Body of pancreas (tissue), 4 donors: ENCODE results near the gene ADCY7. TPM values are rescaled to one million over a fixed set of nuclear protein-coding genes. Genes with fewer than 3 reads are reported as not detected.

Source experiments
- ATAC-seq: fragments of 150-250 bp; one replicate; pipeline ENCODE4 v1.9.1; 2016
- DNase-seq, 4 donors: peaks; one replicate each; pipeline ENCODE4 v3.0.0-alpha.2; 2019
- H3K27ac ChIP-seq, 4 donors: fragments of 200-600 bp; sonication (generic); 1 replicate in 3 of 4; 2 replicates in 1 of 4; pipeline versions ENCODE4 v1.5.1 to v1.6.1; 2016 to 2019; ENCODE audit warnings: mild to moderate bottlenecking in 1 of 4, mixed read lengths in 1 of 4, moderate library complexity in 1 of 4
- H3K27me3 ChIP-seq, 2 donors: fragments of 200-600 bp; sonication (generic); one replicate each; pipeline ENCODE4 v1.6.0; 2016; ENCODE audit warnings: mild to moderate bottlenecking in 1 of 2
- H3K36me3 ChIP-seq, 2 donors: fragments of 200-600 bp; sonication (generic); replicated peaks in 1 of 2; 2 replicates each; pipeline ENCODE4 v1.5.1; 2016; ENCODE audit warnings: low read depth in 2 of 2; ENCODE audit not compliant: insufficient read depth in 1 of 2
- H3K4me1 ChIP-seq: fragments of 200-600 bp; sonication (generic); one replicate; pipeline ENCODE4 v1.6.0; 2016
- H3K4me3 ChIP-seq, 2 donors: fragments of 200-600 bp; sonication (generic); 1 replicate in 1 of 2; 2 replicates in 1 of 2; pipeline ENCODE4 v1.5.1; 2016 to 2019
- H3K9me3 ChIP-seq, 3 donors: fragments of 200-600 bp; sonication (generic); 1 replicate in 2 of 3; 2 replicates in 1 of 3; pipeline ENCODE4 v1.5.1; 2016
- CTCF ChIP-seq, 7 experiments: fragments of 450-650 bp in 4 of 7; fragments of 200-600 bp in 3 of 7; sonication (generic) in 3 of 7; IDR thresholded peaks; one replicate each; pipeline ENCODE4 v1.5.1; 2016 to 2019; ENCODE audit warnings: antibody characterized with exemption in 7 of 7
- POLR2A ChIP-seq, 3 donors: fragments of 450-650 bp; IDR thresholded peaks; one replicate each; pipeline ENCODE4 v1.6.1; 2016; ENCODE audit warnings: antibody characterized with exemption in 3 of 3, mild to moderate bottlenecking in 2 of 3
- WGBS, 2 donors: methylation state at CpG; one replicate each; pipeline ENCODE4 v1.1.5; 2017; 5-methylcytosine and 5-hydroxymethylcytosine counted together
- intact Hi-C: fragments of 100-400 bp; cut with DNase I; formaldehyde crosslinking; loops from one replicate; pipeline ENCODE4 v1.15.1; 2023
- total RNA-seq, 2 donors: library from RNA; depleted of rRNA; stranded (reverse); fragments of >200 nt; gene quantifications; one replicate each; pipeline ENCODE4 v1.1.0, GENCODE V29; 2016

ADCY7 gene
- total RNA-seq, 2 donors from 2014 or later = 4.9 to 8.6 TPM

GRCh38 chr16:50293041-50293783, 26.9 kb downstream of the ADCY7 start:
- intact Hi-C loops = no loop called here
- H3K36me3 ChIP-seq = no peaks in the 10 kb centered on the region
- H3K9me3 ChIP-seq = no peaks in the 10 kb centered on the region
- ATAC-seq (no peak), DNase-seq (no peak)
- no peak overlapping the region for H3K27ac ChIP-seq
- TF ChIP-seq POLR2A (IDR thresholded peaks at IDR 0.05) (no peak), CTCF (IDR thresholded peaks at IDR 0.05) (no peak)
- 91 to 98% methylated on average over 7 to 20 of the region's 20 CpGs for WGBS, 2 donors
- no peak overlapping the region for H3K4me3 ChIP-seq
- no peaks in the 10 kb centered on the region for H3K27me3 ChIP-seq
- H3K4me1 ChIP-seq = no peaks in the 10 kb centered on the region

- DNase-seq (no peak), ATAC-seq (no peak)
- no peaks in the 10 kb centered on the region for H3K36me3 ChIP-seq
- no peaks in the 10 kb centered on the region for H3K9me3 ChIP-seq
- no peak overlapping the region for H3K4me3 ChIP-seq
- no peaks in the 10 kb centered on the region for H3K27me3 ChIP-seq
- intact Hi-C loops = no loop called here
- H3K27ac ChIP-seq = no peak overlapping the region
- TF ChIP-seq POLR2A (IDR thresholded peaks at IDR 0.05) = no peak
- no peak for TF ChIP-seq CTCF (IDR thresholded peaks at IDR 0.05)
- WGBS, 2 donors = 85 to 86% methylated on average over 7 to 19 of the region's 20 CpGs
- no peaks in the 10 kb centered on the region for H3K4me1 ChIP-seq
Observed at GRCh38 chr16:50293994-50294855, 27.9 kb downstream of the ADCY7 start.

- no peaks in the 10 kb centered on the region for H3K36me3 ChIP-seq
- H3K4me3 ChIP-seq = no peak overlapping the region
- TF ChIP-seq POLR2A (IDR thresholded peaks at IDR 0.05) = no peak
- no peak for TF ChIP-seq CTCF (IDR thresholded peaks at IDR 0.05)
- WGBS, 2 donors = 79 to 80% methylated on average over 4 of the region's 4 CpGs
- DNase-seq = no peak
- ATAC-seq = no peak
- H3K9me3 ChIP-seq = no peaks in the 10 kb centered on the region
- no peaks in the 10 kb centered on the region for H3K27me3 ChIP-seq
- intact Hi-C loops = no loop called here
- H3K4me1 ChIP-seq = no peaks in the 10 kb centered on the region
- H3K27ac ChIP-seq = no peak overlapping the region
Observed at GRCh38 chr16:50294955-50295354, 28.6 kb downstream of the ADCY7 start.

- Histone ChIP-seq H3K4me1 (no peaks in the 10 kb centered on the region), H3K36me3 (no peaks in the 10 kb centered on the region), H3K27ac (no peak overlapping the region), H3K4me3 (no peak overlapping the region), H3K27me3 (no peaks in the 10 kb centered on the region), H3K9me3 (no peaks in the 10 kb centered on the region)
- 93 to 95% methylated on average over 7 of the region's 7 CpGs for WGBS, 2 donors
- ATAC-seq = no peak
- TF ChIP-seq CTCF (IDR thresholded peaks at IDR 0.05) = no peak
- no peak for TF ChIP-seq POLR2A (IDR thresholded peaks at IDR 0.05)
- no peak for DNase-seq
- intact Hi-C loops = no loop called here
Observed at GRCh38 chr16:50295541-50296132, 29.3 kb downstream of the ADCY7 start.
